DOHH2 (cell line): ENCODE data around the gene GALNT15.

ENCODE experiments used
- H3F3A ChIP-seq: fragments of 200-600 bp; sonication (generic), shearing (Covaris generic); 2 replicates; pipeline ENCODE4 v1.6.0; 2016; ENCODE audit warnings: antibody characterized with exemption, mild to moderate bottlenecking; ENCODE audit not compliant: control insufficient read depth, insufficient read depth
- H3K27ac ChIP-seq: fragments of 200-600 bp; sonication (generic); 2 replicates; pipeline ENCODE4 v1.5.1; 2014; ENCODE audit warnings: low read depth, mild to moderate bottlenecking, low read length, moderate library complexity
- H3K27me3 ChIP-seq: fragments of 200-600 bp; sonication (generic); 2 replicates; pipeline ENCODE4 v1.6.1; 2014; ENCODE audit warnings: mild to moderate bottlenecking, low read length, mixed read lengths; ENCODE audit not compliant: control insufficient read depth
- H3K36me3 ChIP-seq: fragments of 200-600 bp; sonication (generic); 2 replicates; pipeline ENCODE4 v1.6.1; 2014; ENCODE audit warnings: mild to moderate bottlenecking, low read length, moderate library complexity, mixed read lengths; ENCODE audit not compliant: control insufficient read depth
- H3K4me1 ChIP-seq: fragments of 200-600 bp; sonication (generic); 2 replicates; pipeline ENCODE4 v1.6.1; 2014; ENCODE audit warnings: mild to moderate bottlenecking, low read length, mixed read lengths; ENCODE audit not compliant: control insufficient read depth
- H3K4me2 ChIP-seq: fragments of 200-600 bp; sonication (generic); 2 replicates; pipeline ENCODE4 v1.6.0; 2014; ENCODE audit warnings: mild to moderate bottlenecking, low read length, moderate library complexity
- H3K4me3 ChIP-seq: fragments of 200-600 bp; sonication (generic); 2 replicates; pipeline ENCODE4 v1.5.1; 2014; ENCODE audit warnings: mild to moderate bottlenecking, low read length, mixed read lengths
- H3K79me2 ChIP-seq: fragments of 200-600 bp; sonication (generic); 2 replicates; pipeline ENCODE4 v1.6.1; 2014; ENCODE audit warnings: mild to moderate bottlenecking, low read length, mixed read lengths; ENCODE audit not compliant: control insufficient read depth
- H3K9me2 ChIP-seq: fragments of 200-600 bp; sonication (generic); replicated peaks from 2 replicates; pipeline ENCODE4 v1.6.1; 2014; ENCODE audit warnings: mild to moderate bottlenecking, low read length, mixed read lengths; ENCODE audit not compliant: control insufficient read depth
- H3K9me3 ChIP-seq: fragments of 200-600 bp; sonication (generic); 2 replicates; pipeline ENCODE4 v1.6.1; 2014; ENCODE audit warnings: antibody characterized with exemption, low read length, mixed read lengths; ENCODE audit not compliant: control insufficient read depth, insufficient read depth
- H4K20me1 ChIP-seq: fragments of 200-600 bp; sonication (generic); 2 replicates; pipeline ENCODE4 v1.6.0; 2014; ENCODE audit warnings: low read depth, mild to moderate bottlenecking, antibody characterized with exemption, low read length, moderate library complexity; ENCODE audit not compliant: control insufficient read depth, insufficient read depth
- CTCF ChIP-seq: fragments of 200-600 bp; sonication (generic); IDR thresholded peaks from one replicate; pipeline ENCODE4 v1.5.1; 2014; ENCODE audit warnings: antibody characterized with exemption, mild to moderate bottlenecking, low read depth, low read length; ENCODE audit not compliant: poor library complexity, severe bottlenecking
- EZH2phosphoT487 ChIP-seq: fragments of 200-600 bp; sonication (generic); IDR thresholded peaks from 2 replicates; pipeline ENCODE4 v1.6.1; 2017; ENCODE audit warnings: borderline replicate concordance, mild to moderate bottlenecking, antibody characterized with exemption, low read length, moderate library complexity, mixed read lengths

GALNT15 gene

GRCh38 chr3:16258177-16258576 lies 83.7 kb downstream of the GALNT15 start:
- no peak for TF ChIP-seq EZH2phosphoT487
- TF ChIP-seq CTCF = no peak
- H3K4me1 ChIP-seq = peaks cover 7% of the 10 kb centered on the region
- peaks cover 20% of the 10 kb centered on the region for H3K36me3 ChIP-seq
- no peaks in the 10 kb centered on the region for H3K27me3 ChIP-seq
- H4K20me1 ChIP-seq = no peaks in the 10 kb centered on the region
- no peaks in the 10 kb centered on the region for H3K9me2 ChIP-seq
- no peak overlapping the region for H3K4me3 ChIP-seq
- no peaks in the 10 kb centered on the region for H3K9me3 ChIP-seq
- H3K4me2 ChIP-seq = no peak overlapping the region
- peaks cover 13% of the 10 kb centered on the region for H3K79me2 ChIP-seq
- no peaks in the 10 kb centered on the region for H3F3A ChIP-seq
- no peak overlapping the region for H3K27ac ChIP-seq

DNA sequence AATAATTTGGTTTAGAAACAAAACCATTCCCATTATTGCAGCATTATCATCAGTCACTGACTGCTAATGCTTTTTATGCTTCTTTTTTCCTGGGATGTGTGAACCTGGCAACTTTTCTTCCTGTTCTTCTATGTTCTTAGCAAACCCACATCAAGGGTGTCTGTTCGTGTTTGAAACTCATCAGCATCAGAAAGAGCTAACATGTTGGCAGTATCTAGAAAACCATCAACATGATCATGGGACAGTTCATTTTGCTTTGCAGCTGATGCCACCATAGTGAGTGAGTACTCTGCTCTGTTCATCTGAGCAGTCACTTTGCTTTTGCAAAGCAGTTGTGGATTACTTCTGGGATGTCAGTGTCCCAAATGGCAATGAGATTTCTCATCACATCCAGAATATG lies 84.4 kb downstream of the GALNT15 start:
- Histone ChIP-seq H3K36me3 (peaks cover 20% of the 10 kb centered on the region), H3K27me3 (no peaks in the 10 kb centered on the region), H3K27ac (no peak overlapping the region), H3K9me2 (no peaks in the 10 kb centered on the region), H4K20me1 (no peaks in the 10 kb centered on the region), H3K79me2 (peaks cover 19% of the 10 kb centered on the region), H3K9me3 (no peaks in the 10 kb centered on the region), H3K4me1 (peaks cover 7% of the 10 kb centered on the region), H3K4me3 (no peak overlapping the region), H3F3A (no peaks in the 10 kb centered on the region), H3K4me2 (no peak overlapping the region)
- TF ChIP-seq CTCF = no peak
- TF ChIP-seq EZH2phosphoT487 = no peak

- Histone ChIP-seq H3K9me2 (no peaks in the 10 kb centered on the region), H3K79me2 (peaks cover 28% of the 10 kb centered on the region), H3K4me1 (peaks cover 10% of the 10 kb centered on the region), H3F3A (no peaks in the 10 kb centered on the region), H3K27me3 (no peaks in the 10 kb centered on the region), H3K4me2 (no peak overlapping the region), H3K9me3 (no peaks in the 10 kb centered on the region), H3K27ac (no peak overlapping the region), H4K20me1 (no peaks in the 10 kb centered on the region), H3K4me3 (no peak overlapping the region), H3K36me3 (peaks cover 23% of the 10 kb centered on the region)
- TF ChIP-seq CTCF (no peak), EZH2phosphoT487 (no peak)
These were observed 85.6 kb downstream of the GALNT15 start for GRCh38 chr3:16260046-16260445.

- Histone ChIP-seq H4K20me1 (no peaks in the 10 kb centered on the region), H3K36me3 (peaks cover 27% of the 10 kb centered on the region), H3K4me3 (no peak overlapping the region), H3K9me2 (no peaks in the 10 kb centered on the region), H3F3A (no peaks in the 10 kb centered on the region), H3K4me1 (peaks cover 26% of the 10 kb centered on the region), H3K27me3 (no peaks in the 10 kb centered on the region), H3K27ac (no peak overlapping the region), H3K9me3 (no peaks in the 10 kb centered on the region), H3K79me2 (peaks cover 49% of the 10 kb centered on the region), H3K4me2 (no peak overlapping the region)
- TF ChIP-seq CTCF (no peak), EZH2phosphoT487 (no peak)
These were observed 87.7 kb downstream of the GALNT15 start for GRCh38 chr3:16262174-16262573.
